H9 (cell line): ENCODE measurements around the gene VIT. TPM values are rescaled to one million over a fixed set of nuclear protein-coding genes. Genes with fewer than 3 reads are reported as not detected.

Source experiments
- DNase-seq: peaks from one replicate; pipeline ENCODE4 v3.0.0-alpha.2; 2017
- H2AFZ ChIP-seq: one replicate; pipeline ENCODE4 v1.6.1; 2013; ENCODE audit warnings: mild to moderate bottlenecking, low read length, control low read depth, moderate library complexity
- H2AK5ac ChIP-seq: 2 replicates; pipeline ENCODE4 v1.6.1; 2013; ENCODE audit warnings: low read length, control low read depth, mixed read lengths; ENCODE audit not compliant: insufficient read length
- H2BK120ac ChIP-seq: one replicate; pipeline ENCODE4 v1.6.1; 2013; ENCODE audit warnings: low read depth, mild to moderate bottlenecking, low read length, control low read depth, inconsistent platforms; ENCODE audit not compliant: poor library complexity, severe bottlenecking
- H2BK12ac ChIP-seq: 2 replicates; pipeline ENCODE4 v1.6.1; 2013; ENCODE audit warnings: low read length, control low read depth, mixed read lengths, low read depth; ENCODE audit not compliant: insufficient read length
- H2BK15ac ChIP-seq: 2 replicates; pipeline ENCODE4 v1.6.1; 2013; ENCODE audit warnings: low read depth, low read length, control low read depth
- H2BK20ac ChIP-seq: one replicate; pipeline ENCODE4 v1.6.1; 2013; ENCODE audit warnings: low read depth, mild to moderate bottlenecking, low read length, control low read depth, inconsistent platforms; ENCODE audit not compliant: poor library complexity, severe bottlenecking
- H2BK5ac ChIP-seq: 2 replicates; pipeline ENCODE4 v1.6.1; 2013; ENCODE audit warnings: low read length, control low read depth, mixed read lengths; ENCODE audit not compliant: insufficient read length
- H3K14ac ChIP-seq: 2 replicates; pipeline ENCODE4 v1.6.1; 2013; ENCODE audit warnings: low read length, control low read depth; ENCODE audit not compliant: insufficient read depth
- H3K18ac ChIP-seq: 2 replicates; pipeline ENCODE4 v1.6.1; 2013; ENCODE audit warnings: low read depth, mild to moderate bottlenecking, mixed read lengths, low read length, control low read depth; ENCODE audit not compliant: insufficient read length
- H3K23ac ChIP-seq: 2 replicates; pipeline ENCODE4 v1.6.1; 2013; ENCODE audit warnings: low read length, control low read depth, mixed read lengths, low read depth; ENCODE audit not compliant: insufficient read length
- H3K23me2 ChIP-seq: 2 replicates; pipeline ENCODE4 v1.6.1; 2013; ENCODE audit warnings: low read depth, mild to moderate bottlenecking, mixed read lengths, low read length, control low read depth; ENCODE audit not compliant: insufficient read length, poor library complexity, severe bottlenecking
- H3K27ac ChIP-seq: 2 replicates; pipeline ENCODE4 v1.5.1; 2013; ENCODE audit warnings: low read length, control low read depth, mixed read lengths, low read depth; ENCODE audit not compliant: insufficient read length
- H3K27me3 ChIP-seq: 2 replicates; pipeline ENCODE4 v1.6.1; 2013; ENCODE audit warnings: low read length, control low read depth, inconsistent platforms; ENCODE audit not compliant: insufficient read depth
- H3K4ac ChIP-seq: 2 replicates; pipeline ENCODE4 v1.6.1; 2013; ENCODE audit warnings: low read depth, mild to moderate bottlenecking, control low read depth, inconsistent platforms, low read length, moderate library complexity
- H3K4me1 ChIP-seq: 2 replicates; pipeline ENCODE4 v1.6.1; 2013; ENCODE audit warnings: low read length, control low read depth, inconsistent platforms; ENCODE audit not compliant: insufficient read depth
- H3K4me2 ChIP-seq: 2 replicates; pipeline ENCODE4 v1.6.1; 2013; ENCODE audit warnings: low read length, control low read depth, mixed read lengths; ENCODE audit not compliant: insufficient read length, insufficient read depth
- H3K56ac ChIP-seq: 2 replicates; pipeline ENCODE4 v1.6.1; 2013; ENCODE audit warnings: low read depth, mild to moderate bottlenecking, mixed read lengths, low read length, control low read depth; ENCODE audit not compliant: insufficient read length
- H3K79me1 ChIP-seq: 2 replicates; pipeline ENCODE4 v1.6.1; 2013; ENCODE audit warnings: low read depth, mild to moderate bottlenecking, moderate library complexity, low read length, control low read depth, inconsistent platforms; ENCODE audit not compliant: insufficient read depth, poor library complexity, severe bottlenecking
- H3K79me2 ChIP-seq: 2 replicates; pipeline ENCODE4 v1.6.1; 2013; ENCODE audit warnings: low read length, control low read depth, inconsistent platforms; ENCODE audit not compliant: insufficient read depth
- H3K9ac ChIP-seq: 2 replicates; pipeline ENCODE4 v1.6.1; 2013; ENCODE audit warnings: low read length, control low read depth, mixed read lengths; ENCODE audit not compliant: insufficient read length; ENCODE audit errors: extremely low read depth
- H3K9me3 ChIP-seq: one replicate; pipeline ENCODE4 v1.6.1; 2013; ENCODE audit warnings: low read depth, low read length, inconsistent platforms; ENCODE audit not compliant: control insufficient read depth
- H3T11ph ChIP-seq: one replicate; pipeline ENCODE4 v1.6.1; 2013; ENCODE audit warnings: mild to moderate bottlenecking, low read length, control low read depth, inconsistent platforms
- H4K20me1 ChIP-seq: one replicate; pipeline ENCODE4 v1.6.1; 2013; ENCODE audit not compliant: control insufficient read depth, insufficient read length, insufficient read depth
- H4K5ac ChIP-seq: 2 replicates; pipeline ENCODE4 v1.6.1; 2013; ENCODE audit warnings: low read depth, mild to moderate bottlenecking, mixed read lengths, low read length, control low read depth; ENCODE audit not compliant: insufficient read length
- H4K8ac ChIP-seq: replicated peaks from 2 replicates; pipeline ENCODE4 v1.6.1; 2013; ENCODE audit warnings: low read length, control low read depth, mixed read lengths, low read depth; ENCODE audit not compliant: insufficient read length
- H4K91ac ChIP-seq: 2 replicates; pipeline ENCODE4 v1.6.1; 2013; ENCODE audit warnings: low read depth, mild to moderate bottlenecking, moderate library complexity, mixed read lengths, low read length, control low read depth; ENCODE audit not compliant: insufficient read length
- H3K27ac Mint-ChIP-seq, 3 experiments: 2 replicates in 2 of 3; 3 replicates in 1 of 3; pipeline ENCODE4 v1.8.0; 2020 to 2021; ENCODE audit warnings: mixed read lengths in 3 of 3, mild to moderate bottlenecking in 1 of 3, moderate library complexity in 1 of 3
- H3K27me3 Mint-ChIP-seq: 2 replicates; pipeline ENCODE4 v1.8.0; 2021; ENCODE audit warnings: low read depth, mild to moderate bottlenecking, moderate library complexity, mixed read lengths
- H3K36me3 Mint-ChIP-seq, 3 experiments: 2 replicates in 2 of 3; 3 replicates in 1 of 3; pipeline ENCODE4 v1.8.0; 2020 to 2021; ENCODE audit warnings: low read depth in 3 of 3, mixed read lengths in 3 of 3; ENCODE audit not compliant: insufficient read depth in 1 of 3
- H3K4me1 Mint-ChIP-seq, 2 experiments: 2 replicates each; pipeline ENCODE4 v1.8.0; 2020; ENCODE audit warnings: mixed read lengths in 2 of 2
- H3K4me3 Mint-ChIP-seq, 2 experiments: 2 replicates in 1 of 2; 3 replicates in 1 of 2; pipeline ENCODE4 v1.8.0; 2020 to 2021; ENCODE audit warnings: mild to moderate bottlenecking in 2 of 2, mixed read lengths in 2 of 2, moderate library complexity in 1 of 2
- H3K9me3 Mint-ChIP-seq, 2 experiments: 2 replicates in 1 of 2; 3 replicates in 1 of 2; pipeline ENCODE4 v1.8.0; 2020; ENCODE audit warnings: mild to moderate bottlenecking in 2 of 2, mixed read lengths in 2 of 2, moderate library complexity in 1 of 2
- WGBS: extraction: QIAGEN DNeasy Blood & Tissue Kit; methylation state at CpG from one replicate; pipeline ENCODE4 v1.1.7; 2013; ENCODE audit warnings: missing lambda C conversion rate, low lambda C conversion rate, mixed read lengths; ENCODE audit not compliant: insufficient read length; ENCODE audit errors: extremely low coverage; 5-methylcytosine and 5-hydroxymethylcytosine counted together
- total RNA-seq: library from RNA; stranded (reverse); gene quantifications from 2 replicates; pipeline ENCODE4 v1.2.1, GENCODE V29; 2021
- TF ChIP-seq, protein P1 (sequence below): fragments of 200-600 bp; sonication (generic); conservative IDR thresholded peaks from 3 replicates; pipeline ENCODE4 v1.8.0; 2021; ENCODE audit warnings: antibody characterized with exemption, mild to moderate bottlenecking

Gene VIT
- total RNA-seq, 1 experiment from 2014 or later: 0.15 TPM

DNA sequence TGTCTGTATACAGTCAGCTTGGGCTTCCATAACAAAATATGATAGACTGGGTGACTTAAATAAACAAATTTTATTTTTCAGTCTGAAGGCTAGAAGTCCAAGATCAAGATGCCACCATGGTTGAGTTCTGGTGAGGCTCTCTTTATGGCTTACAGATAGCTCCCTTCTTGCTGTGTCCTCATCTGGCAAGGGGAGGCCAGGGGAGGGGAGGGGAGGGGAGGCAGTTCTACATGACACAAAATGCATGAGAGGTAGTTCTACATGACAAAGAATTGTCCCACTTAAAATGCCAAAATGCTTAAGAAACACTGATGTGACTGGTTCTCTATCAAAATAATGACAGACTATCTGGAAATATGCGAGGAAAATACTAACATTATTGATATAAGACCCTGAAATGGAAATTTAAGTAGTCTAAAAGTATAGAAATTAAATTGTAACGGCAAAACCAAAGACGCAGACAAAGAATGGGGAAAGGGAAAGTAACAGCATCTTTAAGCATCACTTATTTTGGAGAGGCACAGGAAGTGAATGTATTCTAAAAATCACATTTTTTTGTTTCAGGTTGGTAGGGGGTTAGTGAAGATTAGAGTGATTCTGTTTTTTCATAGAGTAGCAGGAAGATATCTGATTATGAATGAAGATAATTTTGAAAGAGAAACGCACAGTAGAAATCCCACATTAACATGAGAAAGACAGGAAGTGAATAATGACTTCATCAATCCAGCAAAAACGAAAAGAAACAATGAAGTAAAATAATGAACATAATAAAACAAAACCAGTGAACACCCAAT is 138.4 kb downstream of the VIT start:
- Histone ChIP-seq H4K91ac (no peak overlapping the region), H3K23me2 (no peaks in the 10 kb centered on the region), H3K4me1 (peaks cover 8% of the 10 kb centered on the region; the same call in 1 of the 2 replicates), H2BK12ac (no peak overlapping the region), H3K4me2 (no peak overlapping the region), H3T11ph (no peak overlapping the region), H2BK20ac (no peak overlapping the region), H4K20me1 (no peaks in the 10 kb centered on the region), H2BK15ac (no peak overlapping the region), H2AK5ac (no peak overlapping the region), H3K9ac (no peak overlapping the region), H4K8ac (no peak overlapping the region), H4K5ac (no peak overlapping the region), H2BK5ac (no peak overlapping the region), H3K56ac (no peak overlapping the region), H3K4ac (no peak overlapping the region), H3K27me3 (no peaks in the 10 kb centered on the region), H3K23ac (no peak overlapping the region), H3K27ac (peak overlapping the region; percentile 67), H3K79me1 (no peaks in the 10 kb centered on the region), H3K14ac (no peak overlapping the region), H3K79me2 (no peaks in the 10 kb centered on the region), H2AFZ (no peak overlapping the region), H3K9me3 (no peaks in the 10 kb centered on the region), H3K18ac (no peak overlapping the region), H2BK120ac (no peak overlapping the region)
- Mint-ChIP-seq H3K4me1 (peaks cover 35 to 36% of the 10 kb centered on the region in 2 experiments), H3K27ac (peak overlapping the region; percentile 90 to 96 (median 92)), H3K4me3 (no peak overlapping the region), H3K9me3 (peaks cover 9 to 16% of the 10 kb centered on the region in 2 experiments; a peak in 4 of 5 replicates), H3K36me3 (peaks cover 9 to 30% (median 14%) of the 10 kb centered on the region in 3 experiments; a peak in 6 of 7 replicates), H3K27me3 (no peaks in the 10 kb centered on the region)
- DNase-seq: peak; percentile 67
- WGBS: no CpG with 5 or more reads among the region's 5 CpGs
- TF ChIP-seq, protein P1, sequence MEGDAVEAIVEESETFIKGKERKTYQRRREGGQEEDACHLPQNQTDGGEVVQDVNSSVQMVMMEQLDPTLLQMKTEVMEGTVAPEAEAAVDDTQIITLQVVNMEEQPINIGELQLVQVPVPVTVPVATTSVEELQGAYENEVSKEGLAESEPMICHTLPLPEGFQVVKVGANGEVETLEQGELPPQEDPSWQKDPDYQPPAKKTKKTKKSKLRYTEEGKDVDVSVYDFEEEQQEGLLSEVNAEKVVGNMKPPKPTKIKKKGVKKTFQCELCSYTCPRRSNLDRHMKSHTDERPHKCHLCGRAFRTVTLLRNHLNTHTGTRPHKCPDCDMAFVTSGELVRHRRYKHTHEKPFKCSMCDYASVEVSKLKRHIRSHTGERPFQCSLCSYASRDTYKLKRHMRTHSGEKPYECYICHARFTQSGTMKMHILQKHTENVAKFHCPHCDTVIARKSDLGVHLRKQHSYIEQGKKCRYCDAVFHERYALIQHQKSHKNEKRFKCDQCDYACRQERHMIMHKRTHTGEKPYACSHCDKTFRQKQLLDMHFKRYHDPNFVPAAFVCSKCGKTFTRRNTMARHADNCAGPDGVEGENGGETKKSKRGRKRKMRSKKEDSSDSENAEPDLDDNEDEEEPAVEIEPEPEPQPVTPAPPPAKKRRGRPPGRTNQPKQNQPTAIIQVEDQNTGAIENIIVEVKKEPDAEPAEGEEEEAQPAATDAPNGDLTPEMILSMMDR: no peak
